Effector memory CD4-positive, alpha-beta T cell (primary cell): ENCODE measurements around the gene PYROXD2.
"Not testable (repeated sequence)": the region's sequence is repeated elsewhere in the genome, so short reads cannot be mapped to it uniquely, and the experiment has no call there.

Experiments
- DNase-seq, 3 donors: peaks; one replicate each; pipeline ENCODE4 v3.0.0-alpha.2; 2020
- H3K27ac ChIP-seq: 2 replicates; pipeline ENCODE4 v1.7.0; 2013; ENCODE audit warnings: mild to moderate bottlenecking, low read length, moderate library complexity; ENCODE audit not compliant: insufficient read depth, poor library complexity, severe bottlenecking
- H3K27me3 ChIP-seq: replicated peaks from 2 replicates; pipeline ENCODE4 v1.7.0; 2013; ENCODE audit warnings: mild to moderate bottlenecking, low read length; ENCODE audit not compliant: insufficient read depth, control insufficient read depth, poor library complexity, severe bottlenecking
- H3K36me3 ChIP-seq: 2 replicates; pipeline ENCODE4 v1.7.0; 2013; ENCODE audit warnings: mild to moderate bottlenecking, low read length, moderate library complexity; ENCODE audit not compliant: control insufficient read depth, insufficient read depth
- H3K4me1 ChIP-seq: 2 replicates; pipeline ENCODE4 v1.7.0; 2013; ENCODE audit warnings: low read length, mild to moderate bottlenecking; ENCODE audit not compliant: control insufficient read depth, insufficient read depth, poor library complexity, severe bottlenecking
- H3K4me3 ChIP-seq: 2 replicates; pipeline ENCODE4 v1.7.0; 2013; ENCODE audit warnings: low read length, low read depth, mild to moderate bottlenecking; ENCODE audit not compliant: insufficient read depth, poor library complexity, severe bottlenecking
- H3K9me3 ChIP-seq: 2 replicates; pipeline ENCODE4 v1.7.0; 2013; ENCODE audit warnings: mild to moderate bottlenecking, low read length, moderate library complexity; ENCODE audit not compliant: control insufficient read depth

PYROXD2 gene

DNA sequence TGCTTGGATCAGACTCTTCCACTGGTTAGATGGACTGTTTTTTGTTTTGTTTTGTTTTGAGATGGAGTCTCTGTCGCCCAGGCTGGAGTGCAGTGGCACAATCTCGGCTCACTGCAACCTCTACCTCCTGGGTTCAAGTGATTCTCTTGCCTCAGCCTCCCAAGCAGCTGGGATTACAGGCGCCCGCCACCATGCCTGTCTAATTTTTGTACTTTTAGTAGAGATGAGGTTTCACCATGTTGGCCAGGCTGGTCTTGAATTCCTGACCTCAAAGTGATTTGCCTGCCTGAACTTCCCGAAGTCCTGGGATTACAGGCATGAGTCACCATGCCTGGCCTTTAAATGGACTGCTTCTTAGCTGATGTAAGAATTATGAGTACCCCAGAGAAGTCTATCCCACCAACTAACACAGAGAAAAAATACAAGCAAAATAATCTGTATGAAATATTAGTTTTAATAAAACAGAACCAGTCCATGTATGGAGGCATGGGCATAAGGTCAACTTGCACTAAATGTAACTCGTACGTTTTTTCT is 31.8 kb downstream of the PYROXD2 start:
- H3K4me1 ChIP-seq, H3K36me3 ChIP-seq, H3K9me3 ChIP-seq, H3K27ac ChIP-seq, DNase-seq, H3K27me3 ChIP-seq, H3K4me3 ChIP-seq: not testable (repeated sequence)

DNA sequence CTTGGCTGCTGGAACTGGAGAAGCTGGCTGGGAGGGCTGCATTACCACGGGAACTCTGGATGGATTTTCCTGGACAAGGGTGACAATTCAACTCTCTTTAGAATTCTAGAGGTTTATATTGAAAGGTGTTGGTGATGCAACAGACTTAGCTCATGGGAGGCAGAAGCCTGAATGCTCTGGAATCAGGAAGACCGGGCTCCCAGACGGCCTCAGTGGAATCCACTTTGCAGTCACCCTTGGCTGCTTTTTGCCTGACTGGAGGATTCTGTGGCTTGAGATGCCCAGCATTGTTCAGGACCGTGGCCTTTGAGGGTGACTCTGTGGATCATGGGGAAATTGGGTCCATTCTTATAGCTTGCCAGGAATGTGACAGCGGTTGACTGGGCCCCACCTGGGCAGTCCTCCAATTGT is 32.3 kb downstream of the PYROXD2 start:
- Histone ChIP-seq H3K9me3 (no peaks in the 10 kb centered on the region), H3K36me3 (peaks cover 4% of the 10 kb centered on the region), H3K4me1 (no peaks in the 10 kb centered on the region), H3K4me3 (no peak overlapping the region), H3K27me3 (no peaks in the 10 kb centered on the region), H3K27ac (no peak overlapping the region)
- DNase-seq: no peak

- DNase-seq: no peak
- Histone ChIP-seq H3K9me3 (no peaks in the 10 kb centered on the region), H3K36me3 (peaks cover 4% of the 10 kb centered on the region), H3K4me1 (no peaks in the 10 kb centered on the region), H3K27ac (no peak overlapping the region), H3K4me3 (no peak overlapping the region), H3K27me3 (no peaks in the 10 kb centered on the region)
These were observed 34.3 kb downstream of the PYROXD2 start for GRCh38 chr10:98380493-98381339.

DNA sequence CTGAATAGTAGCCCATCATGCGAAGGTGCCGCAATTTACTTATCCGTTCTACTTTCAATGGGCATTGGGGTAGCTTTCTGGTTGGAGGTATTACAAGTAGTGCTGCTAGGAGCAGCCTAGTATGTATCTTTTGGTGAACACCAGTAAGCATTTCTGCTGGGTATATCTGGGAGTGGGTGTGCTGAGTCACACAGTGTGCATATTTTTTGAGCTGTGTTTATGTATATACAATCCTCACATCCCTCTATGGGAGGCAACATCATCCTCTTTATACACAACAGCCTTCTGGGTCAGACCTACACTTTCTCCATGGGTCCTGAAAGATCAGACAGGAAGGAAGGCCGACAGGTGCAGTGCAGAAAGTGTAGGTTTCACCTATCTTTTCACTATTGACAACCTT is 36.3 kb downstream of the PYROXD2 start:
- DNase-seq: no peak
- H3K27me3 ChIP-seq: no peaks in the 10 kb centered on the region

DNA sequence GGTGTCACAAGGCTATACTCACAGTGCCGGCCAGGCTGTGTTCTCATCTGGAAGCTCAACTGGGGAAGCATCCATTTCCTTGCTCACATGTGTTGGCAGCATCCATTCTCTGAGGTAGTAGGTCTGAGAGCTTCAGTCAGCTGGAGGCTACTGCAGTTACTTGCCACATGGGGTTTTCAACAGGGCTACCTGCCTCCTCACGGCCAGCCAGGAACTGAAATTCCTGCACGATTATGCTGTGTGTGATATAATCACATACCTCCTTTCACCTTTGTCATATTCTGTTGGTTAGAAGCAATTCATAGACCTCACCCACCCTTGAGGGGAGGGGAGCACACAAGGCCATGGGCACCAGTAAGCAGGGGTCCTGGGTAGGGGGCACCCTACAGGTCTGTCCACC is 37.4 kb downstream of the PYROXD2 start:
- no peaks in the 10 kb centered on the region for H3K4me1 ChIP-seq
- no peaks in the 10 kb centered on the region for H3K9me3 ChIP-seq
- DNase-seq: no peak
- H3K4me3 ChIP-seq: no peak overlapping the region
- H3K27ac ChIP-seq: no peak overlapping the region
- no peaks in the 10 kb centered on the region for H3K27me3 ChIP-seq
- H3K36me3 ChIP-seq: no peaks in the 10 kb centered on the region

More for the DNA sequence above, 36.3 kb downstream of the PYROXD2 start:
- H3K4me1 ChIP-seq: no peaks in the 10 kb centered on the region
- H3K9me3 ChIP-seq: no peaks in the 10 kb centered on the region
- no peak overlapping the region for H3K4me3 ChIP-seq
- H3K27ac ChIP-seq: no peak overlapping the region
- H3K36me3 ChIP-seq: peaks cover 1% of the 10 kb centered on the region

DNA sequence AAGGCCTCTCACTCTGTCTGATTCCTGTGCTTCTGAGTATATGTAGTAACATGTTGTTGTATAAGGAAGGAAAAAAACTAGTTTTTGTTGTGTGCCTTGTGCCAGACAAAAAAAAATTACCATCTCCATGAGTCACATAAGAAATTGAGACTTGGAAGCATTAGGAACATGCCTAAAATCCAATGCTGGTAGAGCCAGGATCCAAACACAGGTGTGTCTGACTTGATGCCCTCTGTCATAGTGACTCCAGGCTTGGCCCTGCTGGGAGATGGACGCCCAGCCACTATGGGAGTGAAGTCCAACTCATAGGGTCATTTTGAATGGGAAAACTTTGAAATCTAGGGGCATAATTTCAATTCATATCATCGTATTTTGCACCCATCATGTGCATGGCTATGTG is 38.0 kb downstream of the PYROXD2 start:
- no peak for DNase-seq
- H3K27ac ChIP-seq: no peak overlapping the region
- no peaks in the 10 kb centered on the region for H3K27me3 ChIP-seq
- H3K4me3 ChIP-seq: no peak overlapping the region
- no peaks in the 10 kb centered on the region for H3K4me1 ChIP-seq
- no peaks in the 10 kb centered on the region for H3K36me3 ChIP-seq
- no peaks in the 10 kb centered on the region for H3K9me3 ChIP-seq

- H3K27me3 ChIP-seq: no peaks in the 10 kb centered on the region
- H3K4me1 ChIP-seq: no peaks in the 10 kb centered on the region
- no peak overlapping the region for H3K4me3 ChIP-seq
- H3K36me3 ChIP-seq: no peaks in the 10 kb centered on the region
- no peak for DNase-seq
- H3K9me3 ChIP-seq: no peaks in the 10 kb centered on the region
- H3K27ac ChIP-seq: no peak overlapping the region
These were observed 38.5 kb downstream of the PYROXD2 start for GRCh38 chr10:98376485-98376884.

- no peak overlapping the region for H3K4me3 ChIP-seq
- H3K36me3 ChIP-seq: no peaks in the 10 kb centered on the region
- DNase-seq: no peak
- H3K9me3 ChIP-seq: no peaks in the 10 kb centered on the region
- no peaks in the 10 kb centered on the region for H3K4me1 ChIP-seq
- H3K27ac ChIP-seq: no peak overlapping the region
- H3K27me3 ChIP-seq: no peaks in the 10 kb centered on the region
These were observed 40.6 kb downstream of the PYROXD2 start for GRCh38 chr10:98374217-98374985.

DNA sequence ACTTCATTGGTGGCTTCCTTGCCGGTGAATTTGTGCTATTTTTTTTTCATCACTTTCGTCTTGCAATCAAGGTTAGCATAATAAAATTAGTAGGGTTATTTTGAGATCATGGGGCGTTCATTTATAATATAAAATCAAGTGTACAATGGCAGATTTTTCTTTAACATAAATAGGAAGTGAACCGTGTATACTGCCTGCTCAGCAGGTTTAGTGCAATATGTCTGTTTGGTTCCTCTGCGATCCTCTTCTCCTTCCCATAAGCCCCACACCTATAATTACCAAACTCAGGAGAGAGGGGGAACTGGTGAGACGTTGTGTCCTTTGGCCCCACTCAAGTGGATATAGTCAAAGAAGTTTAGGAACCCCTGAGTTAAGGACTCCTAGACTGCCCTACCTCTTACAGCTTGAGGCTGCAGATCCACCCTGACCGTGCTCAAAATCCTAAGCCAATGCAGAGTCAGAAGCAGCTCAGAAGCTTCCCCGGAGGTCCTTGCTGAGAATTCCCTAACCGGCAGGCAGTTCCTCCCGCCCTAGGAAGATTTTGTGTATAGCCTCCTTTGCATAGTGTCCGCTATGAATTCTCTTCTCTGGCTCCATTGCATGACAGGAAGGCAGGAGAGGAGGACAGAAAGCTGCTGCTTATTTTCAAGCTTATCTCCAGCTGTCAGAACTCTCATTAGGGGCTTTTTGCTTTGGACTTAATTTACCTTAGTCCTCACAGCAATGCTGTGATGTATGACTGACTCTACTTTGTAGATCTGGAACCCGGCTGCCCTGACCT is 41.5 kb downstream of the PYROXD2 start:
- DNase-seq: no peak
- H3K36me3 ChIP-seq: no peaks in the 10 kb centered on the region
- no peaks in the 10 kb centered on the region for H3K9me3 ChIP-seq

More for the DNA sequence above, 41.5 kb downstream of the PYROXD2 start:
- Histone ChIP-seq H3K4me3 (no peak overlapping the region), H3K27me3 (no peaks in the 10 kb centered on the region), H3K27ac (no peak overlapping the region), H3K4me1 (no peaks in the 10 kb centered on the region)
